Left lung (tissue), 10 donors: ENCODE measurements around the gene LHFPL2. TPM values are rescaled to one million over a fixed set of nuclear protein-coding genes. Genes with fewer than 3 reads are reported as not detected.

Experiments
- ATAC-seq: fragments of 200-7000 bp; cut with Tn5 transposase; one replicate; pipeline ENCODE4 v1.9.1; 2020; ENCODE audit warnings: moderate library complexity
- DNase-seq, 4 donors: peaks; one replicate each; pipeline ENCODE4 v3.0.0-alpha.2; 2013 to 2020
- H3K27ac ChIP-seq, 2 donors: fragments of 200-600 bp; sonication (generic) in 1 of 2; one replicate each; pipeline versions ENCODE4 v1.5.0 to v1.8.0; 2020 to 2021
- H3K27me3 ChIP-seq, 2 donors: fragments of 200-600 bp; sonication (generic) in 1 of 2; one replicate each; pipeline versions ENCODE4 v1.5.0 to v1.8.0; 2020 to 2021
- H3K36me3 ChIP-seq, 2 donors: fragments of 200-600 bp; sonication (generic) in 1 of 2; one replicate each; pipeline versions ENCODE4 v1.5.0 to v1.8.0; 2020 to 2021
- H3K4me1 ChIP-seq, 2 donors: fragments of 200-600 bp; one replicate each; pipeline ENCODE4 v1.8.0; 2021
- H3K4me3 ChIP-seq, 2 donors: fragments of 200-600 bp; sonication (generic) in 1 of 2; one replicate each; pipeline versions ENCODE4 v1.5.0 to v1.8.0; 2020 to 2021; ENCODE audit warnings: mild to moderate bottlenecking in 1 of 2
- H3K9me3 ChIP-seq, 2 donors: fragments of 200-600 bp; sonication (generic) in 1 of 2; one replicate each; pipeline versions ENCODE4 v1.5.0 to v1.8.0; 2020 to 2021
- intact Hi-C, 2 donors: fragments of 100-400 bp; cut with DNase I; formaldehyde crosslinking; loops; one replicate each; pipeline versions ENCODE4 v1.11.2 to v1.14.2; 2022
- polyA plus RNA-seq, 6 donors: library from polyadenylated mRNA; unstranded; fragments of 120-200 nt; gene quantifications; one replicate each; pipeline ENCODE4 v1.2.1, GENCODE V29; 2013; ENCODE audit not compliant: insufficient read length in 6 of 6
- total RNA-seq, 2 donors: library from RNA; stranded (reverse); fragmentation: NEBNext Ultra II Directional; extraction: Animal tissue kit (Norgen Biotek cat#: 25700); gene quantifications; one replicate each; pipeline ENCODE4 v1.2.1, GENCODE V29; 2021
- TF ChIP-seq, protein P1 (sequence below), 2 donors: fragments of 200-600 bp; sonication (generic) in 1 of 2; IDR thresholded peaks; one replicate each; pipeline versions ENCODE4 v1.5.0 to v1.8.0; 2021; ENCODE audit warnings: antibody characterized with exemption in 2 of 2
- donor health status: DM: no; HTN: yes; CAD: no.
- donor health status: DM: no; HTN: no; CAD: no.

Gene LHFPL2
- total and polyA plus RNA-seq, 8 donors = 39.6 to 89.9 (median 48.9) TPM

DNA sequence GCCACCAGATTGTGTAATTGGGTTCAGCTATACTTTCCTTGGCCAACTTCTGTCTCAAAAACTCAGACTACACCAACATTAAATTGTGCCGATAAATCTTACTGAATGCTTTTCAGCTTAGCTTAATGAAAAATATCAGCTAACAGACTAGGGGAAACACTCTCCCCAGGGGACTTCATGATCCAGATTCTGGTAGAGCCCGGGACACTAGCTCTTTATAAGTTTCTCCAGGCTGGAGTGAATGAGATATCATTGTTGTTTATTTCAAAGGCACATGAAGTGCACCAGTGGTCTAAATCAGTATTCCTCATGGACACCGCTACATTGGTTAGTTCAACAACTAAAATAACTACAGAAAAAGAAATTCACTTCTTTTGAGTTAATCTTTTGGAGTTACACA, 10.5 kb upstream of the LHFPL2 start:
- DNase-seq = no peak
- intact Hi-C loops = no loop called here
- Histone ChIP-seq H3K27me3 (no peaks in the 10 kb centered on the region), H3K4me3 (no peak overlapping the region), H3K4me1 (peaks cover 0 to 5% of the 10 kb centered on the region in 2 donors), H3K9me3 (no peaks in the 10 kb centered on the region), H3K36me3 (no peaks in the 10 kb centered on the region), H3K27ac (no peak overlapping the region)
- TF ChIP-seq, protein P1, sequence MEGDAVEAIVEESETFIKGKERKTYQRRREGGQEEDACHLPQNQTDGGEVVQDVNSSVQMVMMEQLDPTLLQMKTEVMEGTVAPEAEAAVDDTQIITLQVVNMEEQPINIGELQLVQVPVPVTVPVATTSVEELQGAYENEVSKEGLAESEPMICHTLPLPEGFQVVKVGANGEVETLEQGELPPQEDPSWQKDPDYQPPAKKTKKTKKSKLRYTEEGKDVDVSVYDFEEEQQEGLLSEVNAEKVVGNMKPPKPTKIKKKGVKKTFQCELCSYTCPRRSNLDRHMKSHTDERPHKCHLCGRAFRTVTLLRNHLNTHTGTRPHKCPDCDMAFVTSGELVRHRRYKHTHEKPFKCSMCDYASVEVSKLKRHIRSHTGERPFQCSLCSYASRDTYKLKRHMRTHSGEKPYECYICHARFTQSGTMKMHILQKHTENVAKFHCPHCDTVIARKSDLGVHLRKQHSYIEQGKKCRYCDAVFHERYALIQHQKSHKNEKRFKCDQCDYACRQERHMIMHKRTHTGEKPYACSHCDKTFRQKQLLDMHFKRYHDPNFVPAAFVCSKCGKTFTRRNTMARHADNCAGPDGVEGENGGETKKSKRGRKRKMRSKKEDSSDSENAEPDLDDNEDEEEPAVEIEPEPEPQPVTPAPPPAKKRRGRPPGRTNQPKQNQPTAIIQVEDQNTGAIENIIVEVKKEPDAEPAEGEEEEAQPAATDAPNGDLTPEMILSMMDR (IDR thresholded peaks at IDR 0.05) = no peak
- no peak for ATAC-seq

DNA sequence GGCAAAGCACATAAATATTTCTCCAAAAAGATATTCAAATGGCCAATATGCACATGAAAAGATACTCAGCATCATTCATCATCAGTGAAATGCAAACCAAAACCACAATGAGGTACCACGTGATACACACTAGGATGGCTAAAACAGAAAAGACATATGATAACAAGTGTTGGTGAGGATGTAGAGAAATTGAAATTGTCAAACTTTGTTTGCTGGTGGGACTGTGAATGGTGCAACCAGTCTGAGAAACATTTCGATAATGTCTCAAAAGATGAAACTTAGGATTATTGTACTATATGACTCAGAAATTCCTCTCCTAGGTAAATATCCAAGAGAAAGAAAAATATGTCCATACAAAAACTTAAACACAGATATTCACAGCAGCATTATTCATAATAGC, 8.6 kb upstream of the LHFPL2 start:
- intact Hi-C loops = no loop called here
- no peak for ATAC-seq
- no peak overlapping the region for H3K27ac ChIP-seq

GRCh38 chr5:78655746-78656290, 7.2 kb upstream of the LHFPL2 start:
- H3K27me3 ChIP-seq = no peaks in the 10 kb centered on the region
- H3K9me3 ChIP-seq = no peaks in the 10 kb centered on the region
- no peak for DNase-seq
- TF ChIP-seq, protein P1 (IDR thresholded peaks at IDR 0.05) = no peak
- H3K36me3 ChIP-seq = no peaks in the 10 kb centered on the region
- no peak for ATAC-seq
- no peak overlapping the region for H3K27ac ChIP-seq
- H3K4me1 ChIP-seq = peaks cover 0 to 5% of the 10 kb centered on the region in 2 donors
- intact Hi-C loops = no loop called here
- H3K4me3 ChIP-seq = no peak overlapping the region

More for the DNA sequence above, 8.6 kb upstream of the LHFPL2 start:
- Histone ChIP-seq H3K4me3 (no peak overlapping the region), H3K4me1 (peaks cover 0 to 5% of the 10 kb centered on the region in 2 donors), H3K27me3 (no peaks in the 10 kb centered on the region), H3K36me3 (no peaks in the 10 kb centered on the region), H3K9me3 (no peaks in the 10 kb centered on the region)
- no peak for DNase-seq
- TF ChIP-seq, protein P1 (IDR thresholded peaks at IDR 0.05) = no peak

DNA sequence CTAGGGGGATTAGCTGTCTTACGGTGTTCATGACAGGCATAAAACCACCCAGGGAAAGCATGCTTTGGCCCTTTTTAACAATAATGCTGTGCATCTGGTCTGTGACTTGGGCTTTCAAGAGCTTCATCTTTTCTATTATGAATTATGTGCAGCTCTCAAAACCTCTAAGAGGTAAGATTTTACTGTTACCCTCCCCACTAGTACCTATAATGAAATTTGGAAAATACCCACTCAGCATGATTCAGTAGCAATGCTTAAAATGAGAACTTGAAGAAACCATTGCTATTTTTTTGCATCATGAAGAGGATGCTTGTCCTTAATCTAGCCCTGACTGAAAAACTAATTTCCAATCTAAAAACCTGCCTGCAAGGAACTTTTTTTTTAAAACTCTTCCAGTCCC, 5.8 kb upstream of the LHFPL2 start:
- Histone ChIP-seq H3K4me1 (peaks cover 0 to under 1% of the 10 kb centered on the region in 2 donors), H3K27me3 (peaks cover 0 to 5% of the 10 kb centered on the region in 2 donors), H3K36me3 (no peaks in the 10 kb centered on the region), H3K4me3 (no peak overlapping the region), H3K9me3 (no peaks in the 10 kb centered on the region), H3K27ac (no peak overlapping the region)
- ATAC-seq (no peak), DNase-seq (no peak)
- TF ChIP-seq, protein P1 (IDR thresholded peaks at IDR 0.05) = no peak
- intact Hi-C loops = no loop called here

GRCh38 chr5:78653681-78654366, 5.3 kb upstream of the LHFPL2 start:
- Histone ChIP-seq H3K4me3 (no peak overlapping the region), H3K4me1 (peaks cover 0 to 6% of the 10 kb centered on the region in 2 donors), H3K27ac (no peak overlapping the region), H3K27me3 (peaks cover 0 to 11% of the 10 kb centered on the region in 2 donors), H3K9me3 (no peaks in the 10 kb centered on the region), H3K36me3 (no peaks in the 10 kb centered on the region)
- TF ChIP-seq, protein P1 (IDR thresholded peaks at IDR 0.05) = no peak
- intact Hi-C loops = no loop called here
- ATAC-seq (no peak), DNase-seq (no peak)
